Left kidney (tissue), 2 donors: ENCODE data around the gene ZNF619. TPM values are rescaled to one million over a fixed set of nuclear protein-coding genes. Genes with fewer than 3 reads are reported as not detected.
A peak's percentile ranks its signal among the peaks of the same experiment; 100 is the strongest.

ENCODE experiments used
- DNase-seq: peaks from one replicate; pipeline ENCODE4 v3.0.0-alpha.2; 2013
- polyA plus RNA-seq: library from polyadenylated mRNA; unstranded; fragments of 120-200 nt; gene quantifications from one replicate; pipeline ENCODE4 v1.2.1, GENCODE V29; 2013; ENCODE audit not compliant: insufficient read length

The ZNF619 gene
- polyA plus RNA-seq, 1 donor, result 7.8 TPM

- DNase-seq, result no peak
Observed at GRCh38 chr3:40465111-40465407, 11.9 kb upstream of the ZNF619 start.

DNA sequence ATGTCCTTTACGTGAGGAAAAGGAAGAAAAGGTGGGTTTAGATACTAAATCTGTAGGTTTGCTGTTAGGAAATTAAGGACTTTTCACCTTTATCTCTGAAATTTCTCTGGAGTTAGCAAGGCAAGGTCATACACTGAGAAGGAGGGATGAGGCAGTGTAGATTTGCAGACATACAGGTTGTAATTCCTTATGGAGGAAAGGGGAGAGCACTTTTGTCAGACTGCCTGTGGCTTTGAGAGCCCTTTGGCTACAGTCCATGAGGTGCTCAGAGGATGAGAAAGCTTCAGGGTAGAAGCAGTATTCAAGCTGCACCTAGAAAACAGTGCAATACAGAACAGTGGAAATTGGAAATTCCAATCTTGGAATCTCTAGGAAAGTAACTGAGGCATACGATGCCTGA is 11.5 kb upstream of the ZNF619 start:
- no peak for DNase-seq

GRCh38 chr3:40468018-40468417 is 8.9 kb upstream of the ZNF619 start:
- DNase-seq, result no peak

GRCh38 chr3:40470701-40471100 is 6.2 kb upstream of the ZNF619 start:
- no peak for DNase-seq

DNA sequence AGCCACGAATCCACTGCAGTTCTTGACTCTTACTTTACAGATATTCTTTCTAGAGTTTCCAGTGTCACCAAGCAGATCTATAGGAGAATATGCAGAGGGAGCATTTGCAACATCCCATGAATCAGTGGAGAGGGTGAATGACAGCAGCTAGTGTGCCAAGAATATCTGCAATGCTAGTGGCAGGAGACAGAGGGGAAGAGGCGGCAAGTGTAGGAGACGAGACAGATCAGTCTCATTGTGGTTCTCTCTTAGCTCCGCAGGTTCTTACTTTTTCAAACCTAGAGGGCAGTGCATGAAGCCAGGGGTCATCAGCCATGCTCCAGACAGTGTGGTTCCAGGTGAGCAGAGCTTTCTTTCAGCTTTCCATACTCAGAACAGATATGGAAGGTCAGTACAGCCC is 744 bp downstream of the ZNF619 start:
- no peak for DNase-seq

DNA sequence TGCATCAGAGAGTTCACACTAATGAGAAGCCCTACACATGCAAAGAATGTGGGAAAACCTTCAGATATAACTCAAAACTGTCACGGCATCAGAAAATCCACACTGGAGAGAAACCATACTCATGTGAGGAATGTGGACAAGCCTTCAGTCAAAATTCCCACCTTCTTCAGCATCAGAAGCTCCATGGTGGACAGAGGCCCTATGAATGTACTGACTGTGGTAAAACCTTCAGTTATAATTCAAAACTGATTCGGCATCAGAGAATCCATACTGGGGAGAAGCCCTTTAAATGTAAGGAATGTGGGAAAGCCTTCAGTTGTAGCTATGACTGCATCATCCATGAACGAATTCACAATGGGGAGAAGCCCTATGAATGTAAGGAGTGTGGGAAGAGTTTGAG is 10.2 kb downstream of the ZNF619 start:
- no peak for DNase-seq

- no peak for DNase-seq
Observed at GRCh38 chr3:40490916-40491315, 14.0 kb downstream of the ZNF619 start.

DNA sequence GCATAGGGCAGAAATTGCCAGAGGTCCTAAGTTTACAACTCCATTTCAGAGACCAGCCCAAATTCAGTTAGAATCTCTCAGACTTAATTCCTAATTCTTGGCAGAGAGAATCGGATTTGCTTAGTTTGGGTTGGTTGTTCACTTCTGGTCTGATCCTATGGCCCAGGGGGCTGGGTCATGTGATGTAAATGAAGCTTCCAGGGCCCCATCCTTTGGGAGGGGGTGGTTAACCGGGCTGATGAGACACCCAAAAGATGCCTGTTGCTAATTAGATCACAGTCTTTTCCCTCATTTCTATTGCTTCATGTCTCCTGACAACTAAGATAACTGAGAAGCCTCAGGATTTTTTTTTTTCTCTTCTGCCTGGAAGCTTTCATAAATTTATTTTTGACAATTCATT is 17.8 kb downstream of the ZNF619 start:
- no peak for DNase-seq

DNA sequence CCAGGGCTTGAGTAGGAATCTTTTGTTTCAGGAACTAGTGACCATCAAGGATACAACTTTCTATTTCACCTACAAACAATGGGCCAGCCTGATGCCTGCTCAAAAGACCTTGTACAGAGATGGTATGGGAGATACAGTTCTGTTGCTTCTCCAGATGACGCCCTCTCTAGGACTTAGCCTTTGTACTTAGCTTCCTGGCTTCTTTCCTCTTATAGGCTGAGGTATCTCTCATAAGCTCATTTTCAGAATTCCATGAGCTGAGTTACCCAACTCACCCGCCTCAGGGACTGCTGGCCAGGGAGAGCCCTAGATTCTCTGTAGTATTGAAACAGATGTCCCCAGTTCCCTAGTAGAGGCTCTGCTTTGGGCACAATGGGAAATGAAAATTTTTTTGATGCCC is 20.4 kb downstream of the ZNF619 start:
- DNase-seq, result no peak

DNA sequence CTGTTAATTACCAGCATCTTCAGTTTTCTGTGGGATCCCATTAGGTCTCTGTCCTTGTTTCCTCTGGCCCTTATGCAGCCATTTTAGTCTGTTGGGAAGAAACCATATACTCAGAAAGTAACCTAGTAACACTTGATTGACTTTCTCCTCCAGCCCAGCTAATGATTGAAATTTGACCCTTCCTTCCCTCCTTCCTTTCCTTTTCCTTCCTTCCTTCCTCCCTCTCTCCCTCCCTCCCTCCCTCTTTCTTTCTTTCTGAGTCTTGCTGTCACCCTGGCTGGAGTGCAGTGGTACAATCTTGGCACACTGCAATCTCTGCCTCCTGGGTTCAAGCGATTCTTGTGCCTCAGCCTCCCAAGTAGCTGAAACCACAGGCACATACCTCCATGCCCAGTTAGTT is 23.0 kb downstream of the ZNF619 start:
- no peak for DNase-seq

DNA sequence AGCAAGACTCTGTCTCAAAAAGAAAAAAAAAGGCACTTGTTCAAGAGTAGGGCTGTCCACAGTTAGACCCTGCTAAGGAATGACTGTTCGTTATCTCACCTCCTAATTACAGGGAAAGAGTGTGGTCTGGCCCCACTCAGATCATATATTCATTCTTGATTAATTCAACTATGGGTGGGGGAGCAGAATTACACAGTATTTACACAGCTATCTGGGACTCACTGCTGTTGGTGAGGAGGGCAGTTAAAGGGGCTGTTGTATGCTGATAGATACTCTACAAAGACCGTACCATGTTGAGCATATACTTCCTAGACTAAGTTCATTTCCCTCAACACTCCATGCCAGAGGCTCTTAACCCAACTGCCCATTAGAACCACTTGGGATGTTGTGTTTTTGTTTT is 25.1 kb downstream of the ZNF619 start:
- DNase-seq, result no peak

- no peak for DNase-seq
Observed at GRCh38 chr3:40504636-40505430, 27.9 kb downstream of the ZNF619 start.

GRCh38 chr3:40505599-40506462 is 28.9 kb downstream of the ZNF619 start, which contains the start of gene ZNF620:
Gene ZNF620, plus strand, starts transcription at chr3:40506039. Its CDS starts 314 bp downstream, at chr3:40506353.
- DNase-seq, result peak; percentile 87

DNA sequence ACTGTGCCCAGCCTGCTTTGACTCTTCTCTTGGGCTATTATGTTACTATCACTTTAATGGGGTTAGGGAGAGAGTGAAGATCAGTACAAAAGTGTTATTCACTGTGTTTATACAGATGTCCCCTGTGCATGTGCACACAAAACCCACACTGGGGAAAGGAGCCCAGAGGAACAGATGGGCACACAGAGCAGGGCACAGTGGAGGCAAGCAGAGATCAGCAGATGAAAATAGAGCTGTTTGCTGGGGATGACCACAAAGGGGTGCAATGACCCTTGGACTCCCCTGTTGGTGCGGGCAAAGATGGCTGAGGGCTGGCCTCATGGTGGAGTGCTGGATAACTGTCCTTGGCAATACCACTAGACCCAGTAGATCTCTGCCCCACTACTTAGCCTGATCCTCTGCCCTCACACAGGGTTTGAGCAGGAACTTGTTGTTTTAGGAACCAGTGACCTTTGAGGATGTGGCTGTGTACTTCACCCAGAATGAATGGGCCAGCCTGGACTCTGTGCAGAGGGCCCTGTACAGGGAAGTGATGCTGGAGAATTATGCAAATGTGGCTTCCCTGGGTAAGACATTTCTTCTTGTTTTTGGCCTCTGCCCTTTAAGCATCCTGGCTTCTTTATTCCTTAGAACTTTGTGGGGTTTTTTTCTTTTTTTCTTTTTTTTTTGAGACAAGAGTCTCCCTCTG is 34.3 kb downstream of the ZNF619 start:
- DNase-seq, result no peak

DNA sequence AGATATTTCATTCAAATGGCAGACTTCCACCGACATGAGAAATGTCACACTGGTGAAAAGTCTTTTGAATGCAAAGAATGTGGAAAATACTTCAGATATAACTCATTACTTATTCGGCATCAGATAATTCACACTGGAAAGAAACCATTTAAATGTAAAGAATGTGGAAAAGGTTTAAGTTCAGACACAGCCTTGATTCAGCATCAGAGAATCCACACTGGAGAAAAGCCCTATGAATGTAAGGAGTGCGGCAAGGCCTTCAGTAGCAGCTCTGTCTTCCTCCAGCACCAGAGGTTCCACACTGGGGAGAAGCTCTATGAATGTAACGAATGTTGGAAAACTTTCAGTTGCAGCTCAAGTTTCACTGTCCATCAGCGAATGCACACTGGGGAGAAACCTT is 39.3 kb downstream of the ZNF619 start:
- DNase-seq, result no peak

DNA sequence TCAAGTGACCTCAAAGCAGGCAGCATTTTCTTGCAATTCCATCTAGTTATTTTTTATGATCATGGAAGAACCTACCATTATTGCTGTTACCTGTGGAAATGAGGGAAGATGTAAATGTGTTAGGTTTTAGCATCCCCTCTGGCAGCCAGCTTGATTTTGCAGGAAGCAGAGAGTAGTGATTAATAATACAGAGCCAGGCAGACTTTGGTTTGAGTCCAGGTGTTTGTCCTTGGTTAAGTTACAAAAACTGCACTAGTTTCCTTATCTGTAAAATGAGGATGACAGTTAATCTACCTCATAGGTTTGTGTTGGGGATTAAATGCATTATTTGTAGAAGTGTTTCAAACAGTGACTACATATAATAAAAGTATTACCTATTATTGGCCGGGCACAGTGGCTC is 41.1 kb downstream of the ZNF619 start:
- no peak for DNase-seq

GRCh38 chr3:40518848-40519247 is 41.9 kb downstream of the ZNF619 start:
- DNase-seq, result no peak

DNA sequence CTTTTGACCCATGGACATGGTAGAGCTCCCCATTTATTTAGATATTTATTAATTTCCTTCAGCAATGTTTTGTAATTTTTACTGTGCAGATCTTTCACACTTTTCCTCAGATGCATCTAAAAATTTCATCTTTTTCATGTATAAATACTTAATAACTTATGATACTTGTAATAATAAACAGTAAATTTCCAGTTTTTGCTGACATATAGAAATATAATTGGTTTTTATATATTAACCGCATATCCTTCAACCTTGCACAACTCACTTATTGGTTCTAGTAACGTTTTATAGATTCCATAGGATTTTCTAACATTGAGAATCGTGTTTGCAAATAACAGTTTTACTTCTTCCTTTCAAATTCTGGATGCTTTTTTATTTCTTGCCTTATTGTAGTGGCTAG is 44.3 kb downstream of the ZNF619 start:
- no peak for DNase-seq

- DNase-seq, result no peak
Observed at GRCh38 chr3:40523781-40524180, 46.9 kb downstream of the ZNF619 start.

DNA sequence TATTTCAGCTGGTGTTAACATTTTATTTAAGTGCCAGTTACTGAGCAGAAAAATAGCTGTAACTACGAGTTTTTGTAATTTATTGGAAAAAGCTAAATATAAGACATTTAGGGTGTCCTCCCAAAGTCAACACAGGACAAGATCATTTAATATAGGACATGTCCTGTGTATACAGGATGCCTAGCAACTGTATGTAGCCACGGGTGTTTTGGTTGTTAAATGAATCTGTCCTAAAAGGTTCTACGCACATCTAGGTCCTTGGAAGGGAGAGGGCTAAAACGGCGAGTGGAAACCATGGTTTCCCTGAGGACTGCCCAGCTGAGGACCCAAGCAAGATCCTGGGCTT is 47.3 kb downstream of the ZNF619 start:
- no peak for DNase-seq

- peak; percentile 88 for DNase-seq
Observed at GRCh38 chr3:40524568-40525285, 47.8 kb downstream of the ZNF619 start, which contains the start of gene ZNF621. Gene ZNF621, plus strand, starts transcription at chr3:40524960. Its CDS starts 881 bp downstream, at chr3:40525841.

DNA sequence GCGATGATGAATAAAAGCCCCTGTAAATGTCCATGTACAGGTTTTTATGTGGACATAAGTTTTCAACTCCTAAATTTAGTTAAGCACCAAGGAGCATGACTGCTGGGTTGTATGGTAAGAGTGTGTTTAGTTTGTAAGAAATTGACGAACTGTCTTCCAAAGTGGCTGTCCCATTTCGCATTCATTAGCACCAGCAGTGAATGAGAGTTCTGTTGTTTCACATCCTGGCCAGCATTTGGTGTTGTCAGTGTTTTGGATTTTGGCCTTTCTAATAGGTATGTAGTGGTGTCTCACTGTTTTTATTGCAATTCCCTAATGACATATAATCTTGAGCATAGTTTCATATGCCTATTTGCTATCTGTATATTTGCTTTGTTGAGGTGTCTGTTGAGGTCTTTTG is 51.5 kb downstream of the ZNF619 start:
- no peak for DNase-seq
